Stimulated activated CD4-positive, alpha-beta T cell treated with anti-CD3 and anti-CD28 coated beads, Interleukin-1b, Interleukin-23, amount 100 ng/mL, for 48 hours (primary cell): ENCODE measurements around the gene DHX9.

ENCODE experiments used
- DNase-seq: peaks from one replicate; pipeline ENCODE4 v3.0.0-alpha.2; 2020

The DHX9 gene

DNA sequence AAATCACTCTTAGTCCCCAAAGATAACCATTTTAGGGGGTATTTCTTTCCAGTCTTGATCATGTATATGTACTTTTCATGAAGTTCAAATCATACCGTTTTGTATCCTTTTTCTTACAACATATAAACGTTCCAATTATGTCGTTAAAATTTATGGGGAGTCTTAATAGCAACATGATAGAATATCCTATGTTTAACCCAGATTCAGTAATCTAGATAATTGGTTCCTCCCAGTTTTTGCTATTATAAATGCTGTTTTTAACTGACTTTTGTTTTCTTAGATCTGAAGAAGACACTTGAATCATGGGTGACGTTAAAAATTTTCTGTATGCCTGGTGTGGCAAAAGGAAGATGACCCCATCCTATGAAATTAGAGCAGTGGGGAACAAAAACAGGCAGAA is 3.1 kb downstream of the DHX9 start:
- DNase-seq: no peak

DNA sequence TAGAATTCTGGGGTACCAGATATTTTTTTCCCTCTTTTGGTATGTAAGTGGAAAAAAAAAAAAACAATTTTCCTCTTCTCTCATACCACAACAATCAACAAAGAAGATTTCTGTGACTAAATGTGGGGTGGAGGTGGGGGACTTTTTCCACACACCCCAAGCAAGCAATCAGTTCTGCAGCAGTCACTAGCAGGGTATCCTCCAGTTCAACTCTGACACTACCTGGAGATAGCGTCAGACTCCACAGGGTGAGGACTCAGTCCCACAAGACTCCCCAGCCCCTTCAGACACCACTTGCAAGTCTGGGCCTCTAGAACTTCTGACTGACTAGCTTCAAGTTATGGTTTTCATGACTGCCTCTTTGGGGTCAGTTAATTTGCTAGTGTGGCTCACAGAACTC is 6.2 kb downstream of the DHX9 start:
- peak; percentile 20 for DNase-seq

DNA sequence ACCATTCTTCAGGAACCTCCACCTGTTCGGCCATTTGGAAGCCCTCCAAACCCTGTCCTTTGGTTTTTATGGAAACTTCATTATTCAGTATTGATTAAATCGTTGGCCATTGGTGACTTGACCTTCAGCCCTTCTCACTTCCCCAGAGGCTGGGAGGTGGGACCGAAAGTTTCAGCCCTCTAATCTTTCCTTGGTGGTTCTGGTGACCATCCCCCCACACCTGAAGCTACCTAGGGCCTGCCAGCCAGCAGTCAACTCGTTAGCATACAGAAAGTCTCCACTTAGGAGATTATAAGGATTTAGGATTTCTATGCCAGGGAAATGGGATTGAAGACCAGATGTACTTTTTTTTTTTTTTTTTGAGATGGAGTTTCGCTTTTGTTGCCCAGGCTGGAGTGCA is 6.7 kb downstream of the DHX9 start:
- DNase-seq: no peak

DNA sequence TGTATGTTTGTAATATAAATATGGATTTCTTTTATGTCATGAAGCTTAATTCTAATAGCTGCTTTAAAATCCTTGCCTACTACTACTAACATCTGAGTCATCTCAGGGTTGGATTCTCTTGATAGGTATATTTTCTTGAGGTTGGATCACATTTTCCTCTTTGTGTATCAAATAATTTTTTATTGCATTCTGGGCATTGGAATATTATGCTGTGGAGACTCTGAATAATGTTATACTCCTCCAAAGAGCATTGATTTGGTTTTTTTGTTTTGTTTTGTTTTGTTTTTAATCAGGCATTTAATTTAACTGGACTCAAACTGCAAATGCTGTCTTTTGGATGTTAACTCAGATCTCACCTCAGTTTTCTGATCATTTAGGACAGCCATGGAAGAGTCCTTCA is 8.0 kb downstream of the DHX9 start:
- no peak for DNase-seq

DNA sequence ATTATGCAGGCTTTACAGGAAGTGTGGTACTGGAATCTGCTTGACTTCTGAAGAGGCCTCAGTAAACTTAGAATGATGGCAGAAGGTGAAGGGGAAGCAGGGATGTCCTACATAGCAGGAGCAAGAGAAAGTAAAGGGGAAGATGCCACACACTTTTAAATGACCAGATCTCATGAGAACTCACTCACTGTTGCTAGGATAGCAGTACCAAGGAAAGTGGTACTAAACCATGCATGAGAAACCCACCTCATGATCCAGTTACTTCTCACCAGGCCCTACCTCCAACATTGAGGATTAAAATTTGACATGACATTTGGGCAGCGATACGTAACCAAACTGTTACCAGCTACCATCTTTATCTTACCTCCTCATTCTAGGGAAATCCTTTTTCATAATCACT is 9.6 kb downstream of the DHX9 start:
- DNase-seq: no peak

DNA sequence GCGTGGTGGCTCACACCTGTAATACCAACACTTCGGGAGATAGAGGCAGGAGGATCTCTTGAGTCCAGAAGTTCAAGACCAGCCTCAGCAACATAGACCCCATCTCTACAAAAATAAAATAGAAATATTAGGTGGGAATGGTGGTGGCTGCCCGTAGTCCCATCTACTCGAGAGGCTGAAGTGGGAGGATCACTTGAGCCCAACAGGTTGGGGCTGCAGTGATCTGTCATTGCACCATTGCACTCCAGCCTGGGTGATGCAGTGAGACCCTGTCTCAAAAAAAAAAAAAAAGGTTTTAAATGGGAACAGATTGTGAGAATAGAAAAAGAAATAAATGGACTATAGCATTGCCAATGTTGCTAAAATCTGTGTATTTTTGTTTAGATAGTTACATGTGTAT is 11.2 kb downstream of the DHX9 start:
- DNase-seq: no peak

DNA sequence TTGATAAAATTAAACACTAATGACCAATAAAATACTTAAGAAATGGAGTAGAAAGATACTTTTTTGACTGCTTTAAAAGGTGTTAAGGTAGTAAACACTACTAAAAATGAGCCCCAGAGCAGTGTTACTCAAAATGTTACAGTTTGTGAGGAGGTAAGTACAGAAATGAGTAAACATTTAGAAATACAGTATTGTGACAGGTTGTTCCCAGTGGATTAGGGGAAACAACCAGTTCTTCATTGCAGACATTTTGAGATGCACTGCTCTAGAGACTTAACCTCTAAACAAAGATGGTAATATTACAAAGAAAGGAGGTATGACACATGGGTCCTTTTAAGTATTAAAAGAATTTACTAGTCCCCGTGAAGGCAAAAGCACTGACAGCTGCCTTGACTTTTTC is 12.7 kb downstream of the DHX9 start:
- DNase-seq: no peak

DNA sequence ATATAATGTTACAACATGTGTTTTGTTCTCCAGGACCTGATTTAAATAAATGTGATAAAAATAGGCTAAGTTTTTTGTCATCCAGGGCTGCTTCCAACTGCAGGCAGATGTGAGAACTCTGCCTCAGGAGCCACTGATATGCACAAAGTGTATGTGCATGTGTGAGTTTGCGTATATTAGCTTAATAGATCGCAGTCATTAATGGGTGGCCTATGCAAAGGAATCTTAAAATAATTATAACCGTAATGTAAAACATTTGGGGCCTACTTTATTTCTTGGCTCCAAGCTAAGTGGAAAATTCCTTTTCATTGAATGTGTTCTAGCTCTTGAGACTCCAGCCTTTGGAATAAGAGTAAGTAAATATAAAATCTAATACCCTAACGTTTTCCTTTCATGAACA is 16.8 kb downstream of the DHX9 start:
- DNase-seq: no peak

DNA sequence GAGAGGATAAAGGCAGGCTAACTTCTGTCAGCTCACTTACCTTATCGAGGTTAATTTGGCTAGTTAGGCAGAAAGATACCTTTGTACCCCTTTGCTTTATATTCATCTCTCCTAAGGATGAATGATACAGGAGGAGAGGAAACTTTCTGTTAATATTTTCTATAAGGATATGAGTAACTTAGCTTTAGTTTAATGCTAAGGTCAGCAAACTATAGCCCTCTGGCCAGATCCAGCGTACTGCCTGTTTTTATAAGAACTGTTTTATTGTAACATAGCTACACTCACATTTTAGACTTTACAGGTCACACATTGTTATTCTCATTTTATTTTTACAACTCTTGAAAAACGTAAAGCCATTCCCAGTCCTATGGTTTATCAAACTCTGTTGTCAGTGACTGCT is 18.1 kb downstream of the DHX9 start:
- no peak for DNase-seq

DNA sequence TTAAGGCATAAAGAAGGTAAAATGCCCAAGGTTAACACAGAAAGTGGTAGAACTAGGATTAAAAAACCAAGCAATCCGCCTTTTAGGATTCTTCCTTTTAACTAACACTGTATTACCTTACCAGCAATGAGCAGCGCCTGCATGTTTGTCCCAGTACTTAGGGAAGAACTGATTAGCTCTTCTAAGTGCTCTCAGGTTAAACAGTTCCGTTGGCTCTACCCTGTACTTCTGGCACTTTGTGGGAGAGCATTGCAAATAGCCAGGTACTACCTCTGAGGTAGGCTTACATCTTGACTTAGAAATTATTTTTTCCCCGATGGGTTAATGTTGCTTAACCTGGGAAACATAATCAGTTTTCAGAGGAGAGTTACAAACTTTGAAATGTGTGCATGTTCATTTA is 21.5 kb downstream of the DHX9 start:
- no peak for DNase-seq

DNA sequence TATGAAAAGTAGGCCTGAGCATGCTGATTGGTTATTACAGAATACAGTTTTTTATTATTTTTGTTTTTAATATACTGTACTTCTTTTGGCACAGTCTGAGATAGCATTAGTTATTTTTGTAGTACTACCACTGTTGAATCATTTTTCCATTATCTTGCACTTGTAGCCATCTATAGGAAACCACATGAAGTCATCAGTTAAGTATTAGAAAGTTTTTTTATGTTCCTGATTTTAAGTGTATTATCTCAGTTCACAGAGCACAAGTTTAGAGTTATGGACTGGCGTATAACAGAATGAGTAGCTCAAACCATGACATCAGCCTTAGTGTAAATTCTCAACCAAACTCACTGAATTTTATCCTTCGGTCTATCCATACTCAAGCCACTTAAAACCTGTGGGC is 22.8 kb downstream of the DHX9 start:
- no peak for DNase-seq

DNA sequence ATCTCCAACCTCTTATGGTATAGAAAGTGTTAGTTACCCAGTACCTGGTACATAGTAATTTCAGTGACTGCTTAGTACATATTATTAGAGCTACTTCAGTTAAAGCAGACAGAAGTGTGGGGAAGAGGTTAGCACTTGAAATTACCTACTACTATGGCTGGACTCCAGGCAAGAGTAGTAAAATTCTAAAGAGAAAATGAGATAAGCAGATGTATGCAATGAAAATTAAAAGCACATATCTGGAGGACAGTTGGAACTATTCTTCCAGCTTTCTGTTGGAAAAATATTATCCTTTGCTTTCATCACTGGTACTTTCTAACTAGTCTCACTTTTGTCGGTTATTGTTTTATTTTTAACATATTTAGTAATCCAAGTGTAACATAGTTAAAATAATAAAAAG is 23.7 kb downstream of the DHX9 start:
- no peak for DNase-seq

DNA sequence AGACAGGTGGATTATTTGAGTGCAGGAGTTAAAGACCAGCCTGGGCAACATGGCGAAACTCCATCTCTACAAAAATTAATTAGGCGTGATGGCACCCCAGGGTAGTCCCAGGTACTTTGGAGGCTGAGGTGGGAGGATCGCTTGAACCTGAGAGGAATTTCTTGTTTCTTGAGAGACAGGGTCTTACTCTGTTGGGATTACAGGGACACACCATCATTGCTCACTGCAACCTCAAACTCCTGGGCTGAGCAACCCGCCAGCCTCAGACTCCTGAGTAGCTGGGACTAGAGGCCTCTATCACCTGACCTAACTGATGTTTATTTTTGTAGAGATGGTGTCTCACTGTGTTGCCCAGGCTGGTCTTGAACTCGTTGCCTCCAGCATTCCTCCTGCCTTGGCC is 24.8 kb downstream of the DHX9 start:
- DNase-seq: no peak

DNA sequence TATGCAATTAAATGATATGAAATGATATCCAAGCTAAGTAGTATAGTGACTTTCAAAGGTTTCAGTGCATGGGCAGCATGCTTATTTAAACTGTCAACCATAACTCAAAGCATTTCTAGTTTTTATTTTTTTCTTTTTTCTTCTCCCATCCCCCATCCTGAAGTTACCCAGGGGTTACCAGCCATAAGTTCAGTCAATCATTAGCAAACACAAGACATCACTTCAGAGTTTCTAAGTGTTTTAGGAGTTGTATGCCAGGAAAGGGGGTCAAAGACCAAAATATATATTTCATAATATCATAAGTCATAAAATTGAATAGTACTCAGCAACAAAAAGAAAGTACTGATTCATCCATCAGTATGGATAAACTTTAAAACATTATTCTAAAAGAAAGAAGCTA is 28.7 kb downstream of the DHX9 start:
- no peak for DNase-seq

DNA sequence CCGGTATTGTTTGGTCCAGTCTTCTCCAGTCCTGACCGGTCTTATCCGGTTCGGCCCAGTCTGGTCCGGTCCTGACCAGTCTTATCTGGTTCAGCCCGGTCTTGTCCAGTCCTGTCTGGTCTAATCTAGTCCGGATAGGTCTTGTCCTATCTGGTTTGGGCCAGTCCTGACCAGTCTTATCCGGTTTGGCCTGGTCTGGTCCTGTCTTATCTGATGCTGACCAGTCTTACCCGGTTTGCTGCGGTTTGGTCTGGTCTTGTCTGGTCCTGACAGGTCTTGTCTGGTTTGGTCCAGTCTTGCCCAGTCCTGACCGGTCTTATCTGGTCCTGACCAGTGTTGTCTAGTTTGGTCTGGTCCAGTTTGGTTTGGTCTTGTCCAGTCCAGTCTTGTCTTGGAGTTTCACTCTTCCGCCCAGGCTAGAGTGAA is 30.1 kb downstream of the DHX9 start:
- DNase-seq: no peak

DNA sequence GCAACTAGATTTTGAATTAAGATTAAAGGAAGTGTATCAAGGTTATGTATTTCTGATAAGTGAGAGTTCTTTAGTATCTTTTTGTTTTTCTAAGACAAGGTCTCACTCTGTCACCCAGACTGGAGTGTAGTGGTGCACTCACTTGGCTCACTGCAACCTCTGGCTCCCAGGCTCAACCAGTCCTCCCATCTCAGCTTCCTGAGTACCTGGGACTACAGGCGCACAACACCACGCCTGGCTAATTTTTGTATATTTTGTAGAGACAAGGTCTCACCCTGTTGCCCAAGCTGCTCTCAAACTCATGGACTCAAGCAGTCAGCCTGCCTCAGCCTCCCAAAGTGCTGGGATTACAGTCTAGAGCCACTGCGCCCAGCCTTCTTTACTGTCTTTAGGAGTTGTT is 33.7 kb downstream of the DHX9 start:
- no peak for DNase-seq

DNA sequence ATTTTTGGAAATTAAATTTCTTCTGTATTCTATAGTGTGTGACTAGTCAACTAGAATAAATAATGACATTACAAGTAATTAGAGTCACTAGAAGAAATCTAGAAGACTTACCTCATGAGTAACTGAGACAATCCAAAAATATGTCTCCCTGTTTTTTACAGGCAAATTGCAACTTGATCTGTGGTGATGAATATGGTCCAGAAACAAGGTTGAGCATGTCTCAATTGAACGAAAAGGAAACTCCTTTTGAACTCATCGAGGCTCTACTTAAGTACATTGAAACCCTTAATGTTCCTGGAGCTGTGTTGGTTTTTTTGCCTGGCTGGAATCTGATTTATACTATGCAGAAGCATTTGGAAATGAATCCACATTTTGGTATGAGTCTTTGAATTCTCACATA is 36.7 kb downstream of the DHX9 start:
- no peak for DNase-seq

DNA sequence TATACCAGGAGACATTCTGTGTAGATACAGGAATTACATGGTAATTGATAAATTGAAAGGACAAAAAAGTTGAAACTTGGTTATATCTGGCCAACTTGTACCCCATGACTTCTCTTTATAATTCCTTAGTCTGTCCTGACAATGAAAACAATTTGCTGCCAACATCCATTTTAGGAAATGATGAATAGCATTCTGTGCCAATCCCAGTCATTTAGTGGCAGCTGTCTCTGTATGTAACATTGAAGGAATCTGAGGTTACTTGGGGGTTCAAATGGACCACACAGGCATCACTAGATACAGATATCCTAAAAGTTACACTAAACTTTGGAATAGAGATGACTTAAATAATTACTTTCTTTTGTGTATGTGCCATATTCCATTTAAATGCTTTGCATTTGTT is 38.2 kb downstream of the DHX9 start:
- no peak for DNase-seq

DNA sequence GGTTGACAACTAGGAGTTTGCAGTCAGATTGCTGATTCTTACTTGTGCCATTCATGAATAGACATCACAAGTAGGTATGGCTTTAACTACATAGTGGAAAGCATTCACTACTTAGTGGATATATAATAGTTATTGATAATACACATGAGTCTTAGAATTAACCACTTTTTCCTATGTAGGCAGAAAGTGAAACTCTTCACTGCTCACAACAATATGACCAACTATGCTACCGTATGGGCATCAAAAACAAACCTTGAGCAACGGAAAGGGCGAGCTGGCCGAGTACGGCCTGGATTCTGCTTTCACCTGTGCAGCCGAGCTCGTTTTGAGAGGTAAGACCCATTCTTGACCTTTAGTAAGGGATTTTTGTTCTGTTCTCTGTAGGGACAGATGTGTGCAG is 38.7 kb downstream of the DHX9 start:
- DNase-seq: peak; percentile 34

DNA sequence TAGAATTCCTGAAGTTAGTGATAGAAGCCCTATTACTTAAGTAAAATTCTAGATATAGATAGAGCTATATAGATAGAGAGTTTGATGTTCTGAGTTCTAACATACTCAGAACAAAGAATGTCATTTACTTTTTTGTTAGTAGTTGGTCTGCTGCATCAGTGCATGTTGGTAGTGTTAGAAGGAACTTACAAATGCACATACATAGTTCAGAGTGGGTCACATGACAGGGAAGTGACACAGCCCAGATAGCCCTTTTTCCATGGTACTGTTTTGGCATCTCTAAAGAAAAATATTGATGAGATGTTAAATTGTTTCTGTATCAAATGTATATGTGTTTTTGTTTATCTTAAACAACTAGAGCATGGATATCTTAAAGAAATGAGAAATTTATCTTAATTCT is 45.7 kb downstream of the DHX9 start:
- DNase-seq: no peak

DNA sequence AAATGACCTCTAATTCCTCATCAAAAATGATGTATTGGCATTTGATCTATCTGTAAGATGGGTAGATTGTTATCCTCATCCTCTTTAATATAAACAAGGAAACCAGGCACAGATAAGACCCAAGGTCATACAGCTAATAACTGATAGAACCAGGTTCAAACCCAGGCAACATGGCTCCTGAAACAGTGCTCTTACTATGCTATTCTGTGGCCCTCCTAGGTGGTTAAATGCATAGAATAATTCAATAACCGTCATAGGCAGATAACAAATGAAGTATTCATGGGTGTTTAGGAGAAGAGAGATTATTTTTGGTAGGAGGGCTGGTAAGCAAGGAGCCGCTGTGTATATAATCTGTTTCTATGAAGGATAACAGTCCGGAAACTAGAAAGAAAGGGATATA is 46.4 kb downstream of the DHX9 start:
- no peak for DNase-seq

DNA sequence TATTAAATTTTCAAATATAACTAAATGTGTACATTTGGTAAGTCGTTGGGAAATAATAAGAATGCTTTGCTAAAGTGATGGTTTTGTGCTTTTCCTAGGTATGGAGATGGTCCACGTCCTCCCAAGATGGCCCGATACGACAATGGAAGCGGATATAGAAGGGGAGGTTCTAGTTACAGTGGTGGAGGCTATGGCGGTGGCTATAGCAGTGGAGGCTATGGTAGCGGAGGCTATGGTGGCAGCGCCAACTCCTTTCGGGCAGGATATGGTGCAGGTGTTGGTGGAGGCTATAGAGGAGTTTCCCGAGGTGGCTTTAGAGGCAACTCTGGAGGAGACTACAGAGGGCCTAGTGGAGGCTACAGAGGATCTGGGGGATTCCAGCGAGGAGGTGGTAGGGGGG is 47.8 kb downstream of the DHX9 start:
- no peak for DNase-seq

DNA sequence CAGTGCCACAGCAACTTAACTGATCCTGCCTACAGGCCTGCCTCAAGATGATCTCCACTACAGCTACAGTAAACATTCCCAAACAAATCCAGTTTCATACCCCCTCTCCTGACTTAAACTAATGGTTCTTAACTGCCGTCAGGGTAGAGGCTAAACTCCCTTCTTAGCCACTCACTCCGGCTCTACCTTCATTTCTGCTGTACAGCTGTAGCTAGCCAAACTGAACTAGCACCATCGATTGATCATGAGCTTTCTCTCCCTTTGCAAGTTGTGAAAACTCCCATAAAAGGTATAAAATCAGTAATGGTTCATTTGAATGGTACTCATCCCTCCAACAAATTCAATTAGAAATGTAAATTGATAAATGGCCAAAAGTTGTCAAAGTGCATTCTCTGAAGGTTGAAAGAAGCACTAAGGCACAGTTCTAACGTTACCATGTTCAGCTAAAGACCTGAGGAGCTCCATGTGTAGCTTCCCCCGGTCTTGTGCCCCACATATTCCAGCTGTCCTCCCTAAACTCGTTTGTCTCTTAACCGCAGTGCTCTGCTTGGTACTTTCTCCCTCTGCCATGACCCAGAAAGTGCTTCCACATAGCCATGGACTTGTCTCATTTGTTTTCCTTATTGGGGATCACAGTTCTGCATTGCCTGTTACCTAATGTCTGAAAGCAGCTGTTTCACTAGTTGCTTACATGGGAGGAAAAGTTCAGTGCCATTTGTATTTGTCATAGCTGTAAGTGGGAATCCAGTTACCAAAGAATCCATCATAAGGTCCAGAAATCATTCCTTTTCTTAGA is 49.8 kb downstream of the DHX9 start:
- DNase-seq: no peak

DNA sequence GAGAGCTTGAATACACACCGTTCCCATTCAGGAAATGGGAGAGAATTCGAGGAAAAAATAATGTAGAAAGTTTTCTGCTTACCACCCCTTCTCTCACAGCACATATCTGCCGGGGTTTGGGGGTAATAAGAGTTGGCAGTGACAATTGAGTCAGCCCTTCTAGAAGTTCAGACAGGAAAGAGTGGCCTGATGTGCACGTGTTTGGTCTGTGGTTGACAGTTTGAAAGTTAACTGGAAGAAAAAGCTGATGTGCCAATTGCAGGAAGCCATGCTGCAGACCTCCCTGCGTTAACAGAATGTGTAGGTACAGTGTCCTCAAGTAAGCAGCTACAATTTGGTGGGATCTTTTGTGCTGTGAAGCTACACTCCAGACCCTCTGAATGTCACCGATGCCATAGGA is 50.9 kb downstream of the DHX9 start:
- peak; percentile 12 for DNase-seq

DNA sequence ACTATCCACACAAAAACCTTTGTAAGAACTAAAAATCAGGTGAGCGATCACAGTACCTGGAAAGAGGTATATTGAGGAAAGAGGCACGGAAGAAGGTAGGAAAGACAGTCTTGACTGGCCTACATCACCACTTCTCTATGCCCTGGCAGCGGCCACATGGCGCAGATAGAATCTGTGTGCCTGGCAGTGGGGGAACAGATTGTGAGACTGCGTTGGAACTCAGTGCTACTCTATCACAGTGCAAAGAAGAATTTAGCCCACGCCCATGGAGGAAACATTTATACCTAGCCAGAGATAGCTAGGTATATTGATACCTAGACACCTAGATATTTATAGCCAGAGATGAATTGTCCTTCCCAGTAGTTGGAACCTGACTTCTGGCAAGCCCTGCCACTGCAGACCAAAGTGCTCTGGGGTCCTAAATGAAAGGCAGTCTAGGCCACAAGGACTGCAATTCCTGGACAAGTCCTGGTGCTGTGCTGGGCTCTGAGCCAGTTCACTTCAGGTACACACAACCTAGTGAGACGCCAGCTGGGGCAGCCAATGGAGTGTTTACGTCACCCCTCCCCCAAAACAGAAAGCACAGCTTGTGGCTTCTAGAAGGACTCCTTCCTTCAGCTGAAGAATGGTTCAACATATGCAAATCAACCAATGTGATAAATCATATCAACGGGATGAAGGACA is 51.9 kb downstream of the DHX9 start:
- DNase-seq: no peak
